OCI-LY7 (cell line): Measurements from ENCODE around the gene ZFHX3. TPM values are rescaled to one million over a fixed set of nuclear protein-coding genes. Genes with fewer than 3 reads are reported as not detected.

ENCODE experiments used
- BruUV-seq: library from RNA; stranded (reverse); fragments of 400-500 nt; replicated peaks from 2 replicates; lab custom pipeline; 2021; lab: Mats Ljungman, UMichigan
- CTCF ChIA-PET: fragments of 300-600 bp; sonication (Branson Sonifier 250); formaldehyde crosslinking; loops from one replicate; lab custom pipeline; 2022; ENCODE audit warnings: antibody characterized with exemption; ENCODE audit not compliant: unreplicated experiment; lab: Charles Lee
- POLR2A ChIA-PET: fragments of 300-600 bp; sonication (Branson Sonifier 250); formaldehyde crosslinking; loops from one replicate; lab custom pipeline; 2022; ENCODE audit warnings: antibody characterized with exemption; lab: Charles Lee
- DNase-seq: peaks from one replicate; pipeline ENCODE4 v3.0.0-alpha.2; 2015; ENCODE audit warnings: low spot score
- H2AFZ ChIP-seq: fragments of 200-600 bp; sonication (generic), shearing (Covaris generic); 2 replicates; pipeline ENCODE4 v1.6.1; 2014; ENCODE audit warnings: mild to moderate bottlenecking, antibody characterized with exemption, low read length, moderate library complexity
- H3K27ac ChIP-seq: fragments of 200-600 bp; sonication (generic); 2 replicates; pipeline ENCODE4 v1.5.1; 2014; ENCODE audit warnings: mixed run types, low read depth, mild to moderate bottlenecking, moderate library complexity, low read length, inconsistent platforms; ENCODE audit not compliant: poor library complexity, severe bottlenecking
- H3K36me3 ChIP-seq: fragments of 200-600 bp; sonication (generic); 2 replicates; pipeline ENCODE4 v1.6.1; 2014; ENCODE audit warnings: mild to moderate bottlenecking, antibody characterized with exemption, low read length, moderate library complexity, mixed read lengths; ENCODE audit not compliant: insufficient read depth
- H3K4me1 ChIP-seq: fragments of 200-600 bp; sonication (generic); 2 replicates; pipeline ENCODE4 v1.5.1; 2014; ENCODE audit warnings: mild to moderate bottlenecking, low read length; ENCODE audit not compliant: insufficient read depth, poor library complexity, severe bottlenecking
- H3K4me2 ChIP-seq: fragments of 200-600 bp; sonication (generic); 2 replicates; pipeline ENCODE4 v1.6.1; 2014; ENCODE audit warnings: mild to moderate bottlenecking, low read length
- H3K4me3 ChIP-seq: fragments of 200-600 bp; sonication (generic); 2 replicates; pipeline ENCODE4 v1.5.1; 2014; ENCODE audit warnings: mild to moderate bottlenecking, low read depth, low read length; ENCODE audit not compliant: poor library complexity, severe bottlenecking
- H3K79me2 ChIP-seq: fragments of 200-600 bp; sonication (generic); 2 replicates; pipeline ENCODE4 v1.6.1; 2016; ENCODE audit warnings: low read depth, mild to moderate bottlenecking, low read length, moderate library complexity, mixed read lengths; ENCODE audit not compliant: insufficient read depth
- H3K9me2 ChIP-seq: fragments of 200-600 bp; sonication (generic); 2 replicates; pipeline ENCODE4 v1.6.1; 2016; ENCODE audit warnings: mild to moderate bottlenecking, low read length, mixed read lengths; ENCODE audit not compliant: insufficient read depth
- H3K9me3 ChIP-seq: fragments of 200-600 bp; sonication (generic); 2 replicates; pipeline ENCODE4 v1.6.1; 2014; ENCODE audit warnings: mild to moderate bottlenecking, mixed run types, low read length, mixed read lengths
- H4K20me1 ChIP-seq: fragments of 200-600 bp; sonication (generic); 2 replicates; pipeline ENCODE4 v1.6.1; 2014; ENCODE audit warnings: mild to moderate bottlenecking, antibody characterized with exemption, low read length, moderate library complexity, mixed read lengths; ENCODE audit not compliant: insufficient read depth
- CTCF ChIP-seq: fragments of 200-600 bp; sonication (generic); conservative IDR thresholded peaks from 2 replicates; pipeline ENCODE4 v1.5.1; 2014; ENCODE audit warnings: mild to moderate bottlenecking, antibody characterized with exemption, low read length, moderate library complexity, mixed read lengths
- EZH2phosphoT487 ChIP-seq: fragments of 200-600 bp; sonication (generic); IDR thresholded peaks from 2 replicates; pipeline ENCODE4 v1.6.1; 2018; ENCODE audit warnings: low read depth, borderline replicate concordance, mild to moderate bottlenecking, mixed run types, antibody characterized with exemption, low read length, moderate library complexity, mixed read lengths
- intact Hi-C: fragments of 100-400 bp; cut with micrococcal nuclease; formaldehyde crosslinking; loops from one replicate; pipeline ENCODE4 v1.10.0; 2022; ENCODE audit not compliant: unreplicated experiment
- total RNA-seq, 2 experiments: library from RNA; depleted of rRNA in 1 of 2; stranded (reverse); fragments of >200 nt in 1 of 2; shearing (Covaris generic) in 1 of 2; gene quantifications; 2 replicates each; pipeline ENCODE4 v1.2.3, GENCODE V29; 2014 to 2022

The ZFHX3 gene
- total RNA-seq, 2 experiments from 2014 or later, result 1.3 to 6.2 TPM

DNA sequence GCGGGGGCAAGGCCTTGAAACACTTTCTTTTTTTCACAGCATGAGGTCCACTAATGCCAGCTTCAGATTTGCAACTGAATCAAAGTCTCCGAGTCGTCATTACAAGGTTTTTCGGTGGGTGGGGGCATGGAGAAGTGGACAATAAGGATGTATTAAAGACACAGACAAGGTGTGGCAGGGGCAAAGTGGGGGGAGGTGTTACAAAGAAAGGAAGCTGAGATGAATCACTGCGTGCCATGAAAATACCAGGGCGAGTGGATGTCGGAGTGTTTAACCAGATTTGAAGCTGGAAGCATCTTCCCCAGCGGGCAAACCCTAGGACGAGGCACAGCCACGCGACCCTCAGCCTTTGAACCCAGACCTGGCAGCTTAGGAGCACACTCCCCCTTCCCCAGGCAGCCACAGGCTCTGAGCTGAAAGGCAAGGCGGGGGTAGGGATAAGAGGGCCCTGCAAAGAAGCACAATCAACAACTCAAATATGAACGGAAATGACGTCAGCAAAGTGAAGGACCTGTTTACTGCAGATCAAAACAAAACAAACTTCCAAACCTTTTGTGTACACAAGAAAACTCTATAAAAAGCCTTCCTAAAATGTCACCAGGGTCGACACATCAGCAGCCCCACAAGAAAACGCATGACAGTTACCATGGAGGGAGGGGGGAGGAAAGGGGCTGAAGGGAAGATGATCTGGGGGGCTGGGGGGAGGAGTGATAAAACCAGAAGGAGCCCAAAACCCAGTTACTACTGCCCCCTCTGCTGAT lies 5.6 kb upstream of the ZFHX3 start:
- CTCF ChIA-PET, result interaction anchor here (1.0 kb wide), 1 partner anchor 221 kb away, joined by 4 read pairs; no protein-coding TSS in a partner anchor
- no peak overlapping the region for H3K27ac ChIP-seq
- no TSS peak for BruUV-seq

DNA sequence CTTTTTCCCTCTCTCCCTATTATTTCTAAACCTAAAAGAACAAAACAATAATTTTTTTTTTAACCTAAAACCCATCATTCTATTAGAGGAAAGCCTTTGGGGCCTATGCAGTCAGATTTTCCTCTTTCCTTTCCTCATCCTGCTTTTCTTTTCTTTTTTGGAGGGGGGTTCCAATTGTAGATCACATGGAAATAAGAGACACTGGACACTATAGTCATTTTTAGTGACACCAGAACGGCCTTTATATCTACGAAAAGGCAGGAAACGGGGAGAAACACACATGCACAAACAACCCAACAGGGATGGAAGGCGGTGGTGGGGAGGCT lies 5.1 kb upstream of the ZFHX3 start:
- ChIA-PET CTCF (no interaction called here), POLR2A (interaction anchor here (0.8 kb wide), 1 partner anchor 11 kb away, joined by 5 read pairs; no protein-coding TSS in a partner anchor)
- Histone ChIP-seq H3K27ac (no peak overlapping the region), H3K9me3 (no peaks in the 10 kb centered on the region), H3K4me3 (no peak overlapping the region), H4K20me1 (peaks cover 14% of the 10 kb centered on the region), H3K9me2 (no peaks in the 10 kb centered on the region), H3K79me2 (peaks cover 3% of the 10 kb centered on the region; the same call in 1 of the 2 replicates), H3K4me1 (peaks cover 40% of the 10 kb centered on the region), H3K4me2 (no peak overlapping the region), H2AFZ (no peak overlapping the region), H3K36me3 (no peaks in the 10 kb centered on the region)
- TF ChIP-seq EZH2phosphoT487 (no peak), CTCF (no peak)
- BruUV-seq, result no TSS peak
- no peak for DNase-seq
- intact Hi-C loops, result loop anchor here (10.0 kb wide), 1 partner anchor 218 kb away; no protein-coding TSS in a partner anchor

More for the DNA sequence above, 5.6 kb upstream of the ZFHX3 start:
- peaks cover 40% of the 10 kb centered on the region for H3K4me1 ChIP-seq
- H3K36me3 ChIP-seq, result no peaks in the 10 kb centered on the region
- H2AFZ ChIP-seq, result no peak overlapping the region
- peak overlapping the region; percentile 49 for H3K4me2 ChIP-seq
- H3K4me3 ChIP-seq, result no peak overlapping the region
- peaks cover 14% of the 10 kb centered on the region for H4K20me1 ChIP-seq
- no peaks in the 10 kb centered on the region for H3K9me3 ChIP-seq
- TF ChIP-seq CTCF, result no peak
- no peaks in the 10 kb centered on the region for H3K9me2 ChIP-seq
- intact Hi-C loops, result loop anchor here (10.0 kb wide), 1 partner anchor 219 kb away; no protein-coding TSS in a partner anchor
- POLR2A ChIA-PET, result interaction anchor here (0.5 to 0.7 kb wide), 2 partner anchors 22 to 1226 kb away, joined by 3 read pairs; no protein-coding TSS in a partner anchor
- no peak for DNase-seq
- H3K79me2 ChIP-seq, result peaks cover 3% of the 10 kb centered on the region; the same call in 1 of the 2 replicates

DNA sequence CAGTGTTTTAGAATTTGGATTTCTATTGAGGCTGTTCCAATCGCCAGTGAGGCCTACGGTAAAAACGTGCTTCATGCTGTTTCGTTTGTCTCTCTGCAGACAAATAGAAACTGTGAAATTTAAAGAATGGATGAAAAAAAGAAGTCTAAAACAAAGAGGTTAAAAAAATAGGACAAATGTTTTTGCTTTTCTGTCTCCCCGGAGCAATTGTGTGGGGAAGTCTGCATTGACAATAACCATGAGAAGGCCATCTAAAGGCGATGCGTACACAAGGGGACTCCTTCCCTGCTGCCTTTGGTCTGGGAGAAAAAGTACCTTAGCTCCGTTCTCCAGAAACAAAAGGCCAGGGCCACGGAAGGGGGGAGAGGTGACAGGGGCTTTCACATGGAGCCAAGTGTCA lies 4.6 kb upstream of the ZFHX3 start:
- DNase-seq, result no peak
- Histone ChIP-seq H3K36me3 (no peaks in the 10 kb centered on the region), H3K9me2 (no peaks in the 10 kb centered on the region), H3K27ac (no peak overlapping the region), H4K20me1 (peaks cover 14% of the 10 kb centered on the region), H3K4me3 (no peak overlapping the region), H3K4me1 (peaks cover 40% of the 10 kb centered on the region), H2AFZ (no peak overlapping the region), H3K79me2 (peaks cover 3% of the 10 kb centered on the region; the same call in 1 of the 2 replicates), H3K4me2 (no peak overlapping the region), H3K9me3 (no peaks in the 10 kb centered on the region)
- intact Hi-C loops, result loop anchor here (10.0 kb wide), 1 partner anchor 218 kb away; no protein-coding TSS in a partner anchor
- ChIA-PET CTCF (no interaction called here), POLR2A (interaction anchor here (0.8 kb wide), 1 partner anchor 10 kb away, joined by 5 read pairs; no protein-coding TSS in a partner anchor)
- no TSS peak for BruUV-seq
- TF ChIP-seq EZH2phosphoT487 (no peak), CTCF (no peak)
